Keratinocyte (primary cell): ENCODE data around the gene IFNL1. TPM values are rescaled to one million over a fixed set of nuclear protein-coding genes. Genes with fewer than 3 reads are reported as not detected.

ENCODE experiments used
- DNase-seq: peaks from one replicate; pipeline ENCODE4 v3.0.0-alpha.2; 2011; ENCODE audit warnings: low read depth, missing footprints, low spot score
- FAIRE-seq: peaks from 2 replicates; lab custom pipeline; 2011; peaks lifted over from hg19 to GRCh38; lab: Jason Lieb, UNC
- H2AFZ ChIP-seq: 2 replicates; pipeline ENCODE4 v1.6.0; 2012; ENCODE audit warnings: low read length, control low read depth, inconsistent platforms; ENCODE audit not compliant: control insufficient read depth
- H3K27ac ChIP-seq: 2 replicates; pipeline ENCODE4 v1.5.1; 2011; ENCODE audit warnings: low read length; ENCODE audit not compliant: control insufficient read depth, insufficient read depth
- H3K27me3 ChIP-seq: 3 replicates; pipeline ENCODE4 v1.6.0; 2011; ENCODE audit warnings: low read length; ENCODE audit not compliant: control insufficient read depth, insufficient read depth; ENCODE audit errors: extremely low read depth
- H3K36me3 ChIP-seq, 2 experiments: 2 replicates in 1 of 2; 3 replicates in 1 of 2; pipeline ENCODE4 v1.5.1; 2011; ENCODE audit warnings: low read length in 2 of 2, mild to moderate bottlenecking in 1 of 2; ENCODE audit not compliant: control insufficient read depth in 2 of 2, insufficient read depth in 2 of 2; ENCODE audit errors: extremely low read depth in 1 of 2
- H3K4me1 ChIP-seq: 3 replicates; pipeline ENCODE4 v1.5.1; 2011; ENCODE audit warnings: low read length; ENCODE audit not compliant: control insufficient read depth, insufficient read depth; ENCODE audit errors: extremely low read depth
- H3K4me2 ChIP-seq: 3 replicates; pipeline ENCODE4 v1.6.0; 2011; ENCODE audit warnings: low read depth, low read length; ENCODE audit not compliant: control insufficient read depth, insufficient read depth; ENCODE audit errors: extremely low read depth
- H3K4me3 ChIP-seq, 3 experiments: fragments of 200-600 bp in 1 of 3; sonication (generic) in 1 of 3; 2 replicates in 2 of 3; 3 replicates in 1 of 3; pipeline ENCODE4 v1.5.1; 2011 to 2016; ENCODE audit warnings: low read length in 3 of 3, mild to moderate bottlenecking in 3 of 3, control low read depth in 2 of 3, inconsistent platforms in 1 of 3, low read depth in 1 of 3, mixed read lengths in 1 of 3, mixed run types in 1 of 3, moderate library complexity in 1 of 3; ENCODE audit not compliant: control insufficient read depth in 2 of 3, insufficient read depth in 2 of 3; ENCODE audit errors: extremely low read depth in 1 of 3
- H3K79me2 ChIP-seq: 2 replicates; pipeline ENCODE4 v1.6.0; 2012; ENCODE audit warnings: low read length; ENCODE audit not compliant: control insufficient read depth, insufficient read depth
- H3K9ac ChIP-seq: 3 replicates; pipeline ENCODE4 v1.6.0; 2011; ENCODE audit warnings: low read length; ENCODE audit not compliant: control insufficient read depth, insufficient read depth; ENCODE audit errors: extremely low read depth
- H3K9me1 ChIP-seq: 3 replicates; pipeline ENCODE4 v1.6.0; 2011; ENCODE audit warnings: low read length; ENCODE audit not compliant: control insufficient read depth, insufficient read depth; ENCODE audit errors: extremely low read depth
- H3K9me3 ChIP-seq: 2 replicates; pipeline ENCODE4 v1.5.1; 2012; ENCODE audit warnings: low read depth, low read length; ENCODE audit not compliant: control insufficient read depth
- H4K20me1 ChIP-seq: 3 replicates; pipeline ENCODE4 v1.6.0; 2011; ENCODE audit warnings: low read length; ENCODE audit not compliant: control insufficient read depth, insufficient read depth; ENCODE audit errors: extremely low read depth
- CTCF ChIP-seq, 3 experiments: IDR thresholded peaks in 1 of 3; conservative IDR thresholded peaks in 1 of 3; optimal IDR thresholded peaks in 1 of 3; 2 replicates in 2 of 3; 3 replicates in 1 of 3; pipeline versions ENCODE3 to v1.5.1; 2011; ENCODE audit warnings: low read length in 3 of 3, mild to moderate bottlenecking in 3 of 3, moderate library complexity in 2 of 3, control low read depth in 1 of 3, inconsistent platforms in 1 of 3; ENCODE audit not compliant: insufficient read depth in 2 of 3; ENCODE audit errors: extremely low read depth in 1 of 3
- EZH2 ChIP-seq: IDR thresholded peaks from one replicate; pipeline ENCODE4 v1.6.1; 2012; ENCODE audit warnings: inconsistent platforms, mild to moderate bottlenecking, low read length, moderate library complexity
- dilution Hi-C: fragments of 300-500 bp; cut with MboI; formaldehyde crosslinking; loops from one replicate; pipeline ENCODE4 v1.7.0; 2020; ENCODE audit warnings: low sequenced_read_pairs; ENCODE audit not compliant: extremely low pct_ligation_motif_present
- polyA plus RNA-seq, 5 experiments: library from polyadenylated mRNA; depleted of rRNA in 3 of 5; stranded (reverse) in 3 of 5; stranded (forward) in 1 of 5; unstranded in 1 of 5; fragments of >200 nt; gene quantifications; 1 replicate in 1 of 5; 2 replicates in 3 of 5; 3 replicates in 1 of 5; pipeline versions ENCODE4 v1.2.1 to v1.2.3, GENCODE V29; 2011 to 2012; ENCODE audit warnings: missing spikeins in 2 of 5, low read depth in 1 of 5, low replicate concordance in 1 of 5

IFNL1 gene
- polyA plus RNA-seq, 1 donor (not counting 4 experiments of a cell fraction or from before 2014, with no cell fraction given): not detected

GRCh38 chr19:39275578-39275977 is 20.6 kb upstream of the IFNL1 start:
- Histone ChIP-seq H3K4me1 (no peaks in the 10 kb centered on the region), H3K9ac (no peak overlapping the region), H4K20me1 (no peaks in the 10 kb centered on the region), H3K27me3 (peaks cover 16% of the 10 kb centered on the region), H3K27ac (no peak overlapping the region), H3K4me2 (no peak overlapping the region), H3K36me3 (no peaks in the 10 kb centered on the region), H2AFZ (no peak overlapping the region), H3K4me3 (no peak overlapping the region), H3K9me1 (no peaks in the 10 kb centered on the region), H3K9me3 (no peaks in the 10 kb centered on the region), H3K79me2 (no peaks in the 10 kb centered on the region)
- no peak for FAIRE-seq
- no peak for DNase-seq
- TF ChIP-seq EZH2: no peak
- TF ChIP-seq CTCF (optimal IDR thresholded peaks at IDR 0.05 in 1 of 3, IDR thresholded peaks at IDR 0.05 in 1 of 3, conservative IDR thresholded peaks at IDR 0.05 in 1 of 3; ENCODE audit: extremely low read depth in 1 of 3, insufficient read depth in 2 of 3, low read length in 3 of 3): no peak
- dilution Hi-C loops: no loop called here

GRCh38 chr19:39276740-39277139 is 19.5 kb upstream of the IFNL1 start:
- DNase-seq (no peak), FAIRE-seq (no peak)
- Histone ChIP-seq H3K4me2 (no peak overlapping the region), H3K79me2 (no peaks in the 10 kb centered on the region), H3K27ac (no peak overlapping the region), H4K20me1 (no peaks in the 10 kb centered on the region), H3K9me3 (no peaks in the 10 kb centered on the region), H3K27me3 (peaks cover 16% of the 10 kb centered on the region), H3K9ac (no peak overlapping the region), H3K4me3 (no peak overlapping the region), H3K9me1 (no peaks in the 10 kb centered on the region), H3K4me1 (no peaks in the 10 kb centered on the region), H2AFZ (no peak overlapping the region), H3K36me3 (no peaks in the 10 kb centered on the region)
- dilution Hi-C loops: no loop called here
- TF ChIP-seq EZH2: no peak
- TF ChIP-seq CTCF (optimal IDR thresholded peaks at IDR 0.05 in 1 of 3, IDR thresholded peaks at IDR 0.05 in 1 of 3, conservative IDR thresholded peaks at IDR 0.05 in 1 of 3; ENCODE audit: extremely low read depth in 1 of 3, insufficient read depth in 2 of 3, low read length in 3 of 3): no peak
